Posterior vena cava (tissue), 2 donors: ENCODE results near the gene IVL. TPM values are rescaled to one million over a fixed set of nuclear protein-coding genes. Genes with fewer than 3 reads are reported as not detected.

Experiments used
- DNase-seq: peaks from one replicate; pipeline ENCODE4 v3.0.0-alpha.2; 2020; ENCODE audit warnings: low spot score
- intact Hi-C, 2 donors: fragments of 100-400 bp; cut with DNase I; formaldehyde crosslinking; loops; one replicate each; pipeline versions ENCODE4 v1.14.1 to v1.14.2; 2022 to 2023
- total RNA-seq, 2 donors: library from RNA; stranded (reverse); fragmentation: NEBNext Ultra II Directional; extraction: Animal tissue kit (Norgen Biotek cat#: 25700); gene quantifications; one replicate each; pipeline ENCODE4 v1.2.1, GENCODE V29; 2021
- donor health status: DM: yes; HTN: yes; CAD: no.
- donor health status: DM: yes; HTN: yes; CAD: no.

Gene IVL
- total RNA-seq, 2 donors from 2014 or later: not detected

DNA sequence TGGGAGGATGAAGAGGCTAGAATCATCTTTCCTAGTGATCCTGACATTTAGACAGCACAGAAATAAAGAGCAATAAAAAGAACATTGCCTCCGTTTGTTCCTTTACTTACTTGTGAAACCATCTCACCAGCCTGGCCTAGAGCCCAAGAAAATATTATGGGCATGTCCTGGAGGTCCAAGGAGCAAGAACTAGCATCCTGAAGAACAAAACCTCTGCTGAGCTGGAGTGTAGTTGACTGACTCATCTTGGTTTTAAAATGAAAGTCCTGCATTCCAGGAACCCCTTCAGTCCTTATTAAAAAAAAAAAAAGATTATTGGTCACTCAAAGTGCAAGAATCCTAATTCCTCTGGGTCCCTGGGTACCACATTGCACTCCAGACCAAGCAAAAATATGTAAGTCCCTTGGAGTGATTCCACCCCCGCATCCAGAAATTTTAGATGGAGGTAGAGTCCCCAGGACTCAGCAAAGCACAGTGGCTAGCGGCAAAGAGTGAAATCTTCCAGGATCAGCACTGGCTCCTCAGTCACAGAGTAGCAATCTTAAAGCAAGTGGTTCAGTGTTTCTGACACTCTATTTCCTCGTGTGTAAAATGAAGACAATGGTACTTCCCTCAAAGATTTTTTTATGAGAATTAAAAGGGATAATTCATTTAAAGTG is 23.3 kb upstream of the IVL start:
- intact Hi-C loops: no loop called here
- no peak for DNase-seq

DNA sequence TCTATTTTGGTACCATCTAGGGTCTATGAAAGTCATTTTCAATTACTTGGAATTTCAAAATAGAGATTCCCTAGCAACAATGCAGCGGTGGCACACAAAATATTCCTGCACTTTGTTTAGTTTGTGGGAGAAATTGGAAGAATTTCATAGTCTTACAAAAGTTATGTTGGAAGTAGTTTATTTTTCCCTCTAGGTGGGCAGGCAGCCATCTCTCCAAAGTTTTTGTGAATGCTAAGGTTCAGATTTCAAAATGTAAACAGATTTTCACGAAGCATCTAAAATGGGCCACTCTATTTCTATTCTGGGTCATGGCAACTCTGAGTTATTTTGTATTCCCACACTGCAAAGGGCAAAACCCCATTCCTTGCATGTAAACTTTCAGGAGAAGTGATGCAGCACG is 22.3 kb upstream of the IVL start:
- intact Hi-C loops: no loop called here

DNA sequence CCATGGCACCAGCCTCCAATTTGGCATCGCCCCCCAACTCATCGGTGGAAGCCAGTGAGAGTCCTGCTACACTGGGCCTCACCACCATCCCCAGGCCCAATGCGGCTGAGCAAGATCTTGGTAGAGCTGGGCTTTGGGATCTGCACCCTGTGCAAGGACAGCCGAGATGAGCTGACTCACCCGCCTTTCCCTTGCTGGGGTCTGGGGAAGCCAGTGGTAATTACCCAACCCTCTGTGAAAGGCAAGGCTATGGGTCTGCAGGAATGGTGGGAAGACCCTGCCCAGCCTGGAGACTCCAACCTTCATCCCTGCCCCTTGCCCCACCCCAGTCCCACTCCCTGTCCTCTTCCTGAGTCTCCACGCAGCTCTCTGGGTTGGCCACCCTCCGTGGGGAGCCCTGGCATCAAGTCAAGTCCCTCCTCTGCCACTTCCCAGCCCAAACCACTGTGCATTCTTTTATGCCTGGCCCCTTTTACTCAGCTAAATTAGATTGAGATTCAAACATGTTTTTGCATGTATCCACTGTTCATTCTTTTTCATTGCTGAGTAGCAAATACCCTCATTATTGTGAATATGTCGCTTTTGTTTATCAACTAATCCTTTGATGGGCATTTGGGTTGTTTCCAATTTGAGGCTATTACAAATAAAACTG is 21.5 kb upstream of the IVL start:
- no peak for DNase-seq
- intact Hi-C loops: no loop called here

More for the DNA sequence above, 22.3 kb upstream of the IVL start:
- DNase-seq: no peak

DNA sequence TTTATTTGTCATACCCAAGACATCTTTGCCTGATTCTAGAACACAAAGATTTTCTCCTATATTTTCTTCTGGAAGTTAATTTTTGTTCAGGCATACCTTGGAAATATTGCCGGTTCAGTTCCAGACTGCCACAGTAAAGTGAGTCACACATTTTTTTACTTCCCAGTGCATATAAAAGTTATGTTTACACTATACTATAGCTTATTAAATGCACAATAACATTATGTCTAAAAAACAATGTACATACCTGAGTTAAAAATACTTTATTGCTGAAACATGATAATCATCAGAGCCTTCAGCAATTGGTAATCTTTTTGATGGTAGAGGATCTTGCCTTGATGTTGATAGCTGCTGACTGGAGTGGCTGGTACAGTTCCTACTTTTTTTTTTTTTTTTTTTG is 20.2 kb upstream of the IVL start:
- no peak for DNase-seq
- intact Hi-C loops: no loop called here

DNA sequence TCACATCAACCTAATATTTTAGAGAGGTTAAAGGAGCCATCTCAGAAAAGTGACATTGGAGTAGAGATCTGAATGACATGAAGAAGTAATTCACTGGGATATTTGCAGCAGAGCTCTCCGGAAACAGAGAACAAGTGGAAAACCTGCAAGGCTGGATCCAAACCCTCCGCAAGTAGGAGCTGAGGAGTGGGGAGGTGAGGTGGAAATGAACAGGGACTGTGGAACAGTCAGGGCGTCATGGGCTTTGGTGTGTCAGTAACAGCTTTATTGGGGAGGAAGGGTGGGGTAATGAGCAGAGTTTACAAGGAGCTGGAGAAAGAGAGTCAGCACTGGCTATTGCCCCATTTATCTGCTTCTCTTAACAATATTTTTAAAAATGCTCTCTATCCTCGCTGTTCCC is 9.3 kb upstream of the IVL start:
- no peak for DNase-seq
- intact Hi-C loops: no loop called here

DNA sequence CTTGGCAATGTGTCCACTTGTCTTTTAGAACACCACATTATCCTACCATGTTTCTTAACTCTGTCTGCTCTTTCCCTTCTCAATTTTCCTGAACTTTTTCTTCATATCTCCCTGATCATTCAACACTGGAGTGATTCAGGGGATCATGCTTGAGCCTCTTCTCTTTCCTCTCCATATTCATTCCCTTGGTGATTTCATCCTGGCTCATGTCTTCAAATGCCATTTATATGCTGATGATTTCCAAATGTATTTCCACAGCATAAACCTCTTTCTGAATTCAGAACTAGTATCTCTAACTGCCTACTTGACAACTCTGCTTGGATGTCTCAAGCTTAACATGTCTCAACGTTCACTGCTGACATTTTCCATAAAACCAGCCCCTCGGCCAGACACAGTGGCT is 8.5 kb upstream of the IVL start:
- intact Hi-C loops: loop anchor here in 1 of 2 donors (10.0 kb wide), 1 partner anchor 55 kb away; the partner anchor contains the start of gene LCE6A
- no peak for DNase-seq

DNA sequence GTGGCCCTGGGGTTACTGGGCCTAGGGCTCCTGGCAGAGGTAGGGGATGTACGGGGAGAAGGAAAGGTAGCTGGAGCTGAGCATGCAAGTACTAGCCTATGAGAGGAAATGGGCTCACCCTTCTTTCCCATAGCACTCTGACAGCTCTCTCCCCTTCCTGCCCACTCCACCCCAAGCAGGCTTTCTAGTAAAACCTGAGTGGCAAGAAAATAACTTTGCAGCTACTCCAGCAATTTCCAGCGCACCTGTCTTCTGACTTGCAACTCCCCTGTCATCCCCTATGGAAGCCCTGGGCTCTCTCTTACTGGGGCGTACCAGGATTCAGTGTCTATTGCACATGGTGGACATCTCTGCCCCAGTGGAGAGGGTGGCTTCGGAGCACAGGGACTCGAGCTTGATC is 6.7 kb upstream of the IVL start:
- intact Hi-C loops: loop anchor here in 1 of 2 donors (10.0 kb wide), 1 partner anchor 57 kb away; the partner anchor contains the start of gene LCE6A
- DNase-seq: no peak

DNA sequence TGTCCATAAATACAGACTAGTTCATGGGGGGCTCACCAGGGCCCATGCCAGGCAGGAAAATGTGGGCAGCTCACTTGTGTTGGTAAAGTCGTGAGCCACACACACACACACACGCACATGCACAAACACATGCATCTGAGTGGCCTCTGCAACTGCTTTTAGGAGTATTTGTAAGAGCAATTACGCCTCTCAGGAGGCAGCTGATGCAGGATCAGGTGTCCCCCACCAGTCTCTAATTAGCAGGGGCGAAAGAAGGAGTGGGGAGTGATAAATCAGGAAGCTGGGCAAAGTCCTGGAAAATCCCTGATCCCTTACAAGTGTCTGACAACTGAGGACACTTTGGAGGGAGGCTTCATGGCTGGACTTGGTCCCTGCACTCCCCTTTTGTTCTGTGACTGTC is 5.7 kb upstream of the IVL start:
- DNase-seq: no peak
- intact Hi-C loops: loop anchor here in 1 of 2 donors (10.0 kb wide), 1 partner anchor 58 kb away; the partner anchor contains the start of gene LCE6A

DNA sequence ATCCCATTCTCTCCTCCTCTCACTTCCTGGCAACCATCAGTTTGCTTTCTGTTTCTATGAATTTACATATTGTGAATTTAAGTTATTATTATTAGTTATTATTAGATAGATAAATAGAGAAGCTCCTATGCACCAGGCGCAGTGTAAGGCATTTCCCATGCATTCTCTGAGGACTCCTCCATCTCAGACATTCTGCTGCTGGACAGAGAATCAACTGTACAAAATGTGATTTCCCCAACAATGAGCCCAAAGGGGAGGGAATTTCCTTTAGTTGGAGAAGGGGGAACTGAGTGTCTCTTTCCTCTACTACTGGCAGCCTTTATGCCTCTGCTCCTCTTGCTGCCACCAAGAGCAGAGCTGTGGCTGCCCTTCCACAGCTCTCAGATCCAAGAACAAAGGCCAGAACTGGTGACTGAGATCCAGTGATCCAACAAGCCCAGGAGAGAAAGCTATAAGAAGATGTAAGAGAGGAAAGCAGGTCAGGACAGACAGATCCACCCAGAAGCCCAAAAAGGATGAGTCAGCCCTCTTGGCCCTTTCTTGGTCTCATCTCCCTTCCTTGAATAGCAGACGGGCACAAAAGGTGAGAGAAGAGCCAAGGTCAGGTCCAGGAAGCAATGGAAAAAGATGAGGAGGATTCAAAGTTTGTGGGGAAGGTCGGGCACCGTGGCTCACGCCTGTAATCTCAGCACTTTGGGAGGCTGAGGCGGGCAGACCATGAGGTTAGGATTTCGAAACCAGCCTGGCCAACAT is 3.5 kb upstream of the IVL start:
- DNase-seq: no peak

DNA sequence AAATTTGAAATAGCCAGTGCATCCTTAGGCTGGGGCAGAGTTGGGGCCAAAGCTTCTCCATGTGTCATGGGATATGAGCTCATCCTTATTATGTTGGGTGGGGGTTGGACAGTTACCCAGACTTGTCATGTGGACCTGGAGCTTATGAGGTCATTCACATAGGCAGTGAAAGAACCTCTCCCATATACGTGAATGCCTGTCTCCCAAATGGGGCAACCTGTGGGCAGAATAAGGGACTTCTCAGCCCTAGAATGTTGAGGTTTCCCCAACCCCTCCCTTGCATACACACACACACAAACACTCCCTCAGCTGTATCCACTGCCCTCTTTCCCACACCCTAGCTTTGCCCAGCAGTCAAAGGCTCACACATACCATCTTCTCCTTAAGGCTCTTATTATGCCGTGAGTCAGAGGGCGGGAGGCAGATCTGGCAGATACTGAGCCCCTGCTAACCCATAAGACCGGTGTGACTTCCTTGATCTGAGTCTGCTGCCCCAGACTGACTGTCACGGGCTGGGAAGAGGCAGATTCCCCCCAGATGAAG is 2.3 kb upstream of the IVL start:
- intact Hi-C loops: loop anchor here in 1 of 2 donors (10.0 kb wide), 1 partner anchor 61 kb away; the partner anchor contains the start of gene LCE6A
- no peak for DNase-seq

More for the DNA sequence above, 3.5 kb upstream of the IVL start:
- intact Hi-C loops: loop anchor here in 1 of 2 donors (10.0 kb wide), 1 partner anchor 60 kb away; the partner anchor contains the start of gene LCE6A

GRCh38 chr1:152909206-152909605 is 860 bp downstream of the IVL start:
- intact Hi-C loops: loop anchor here in 1 of 2 donors (10.0 kb wide), 1 partner anchor 64 kb away; the partner anchor contains the start of gene LCE6A
- DNase-seq: no peak

DNA sequence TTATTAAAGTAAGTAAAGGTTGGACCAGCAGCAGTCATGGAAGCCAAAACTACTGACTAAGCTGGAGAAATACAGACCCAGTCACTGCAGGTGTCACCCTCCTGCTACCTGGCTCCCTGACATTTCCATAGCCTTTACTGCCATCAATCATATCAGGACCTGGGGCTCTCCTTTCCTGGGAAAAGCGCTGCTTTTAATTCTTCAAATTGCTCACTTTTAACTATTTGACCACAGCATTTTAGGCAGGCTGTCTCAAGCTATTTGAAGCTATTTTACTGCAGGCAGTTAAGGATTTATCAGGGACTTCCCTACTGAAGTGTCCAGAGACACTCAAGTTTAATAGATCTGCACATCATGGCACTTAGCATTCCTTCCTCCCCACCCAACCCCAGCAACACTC is 4.1 kb downstream of the IVL start:
- no peak for DNase-seq
- intact Hi-C loops: no loop called here

DNA sequence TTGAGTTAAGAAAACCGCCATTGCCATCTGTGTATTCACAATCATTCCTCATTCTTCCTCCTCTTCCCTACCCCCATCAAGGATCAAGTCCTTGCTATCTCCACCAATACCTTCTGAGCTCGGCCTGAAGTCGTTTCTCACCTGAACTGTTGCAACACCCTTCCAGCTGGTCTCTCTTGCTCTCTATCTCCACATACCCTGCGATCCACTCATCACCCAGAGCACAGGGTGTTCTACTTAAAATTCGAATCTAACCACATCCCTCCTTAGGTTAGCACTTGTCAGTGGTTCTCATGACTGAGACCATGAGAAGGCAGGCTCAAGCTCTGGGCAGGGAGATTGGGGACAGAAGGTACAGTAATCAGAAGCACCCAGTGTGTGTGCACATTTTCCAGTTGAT is 4.6 kb downstream of the IVL start:
- intact Hi-C loops: no loop called here
- no peak for DNase-seq

DNA sequence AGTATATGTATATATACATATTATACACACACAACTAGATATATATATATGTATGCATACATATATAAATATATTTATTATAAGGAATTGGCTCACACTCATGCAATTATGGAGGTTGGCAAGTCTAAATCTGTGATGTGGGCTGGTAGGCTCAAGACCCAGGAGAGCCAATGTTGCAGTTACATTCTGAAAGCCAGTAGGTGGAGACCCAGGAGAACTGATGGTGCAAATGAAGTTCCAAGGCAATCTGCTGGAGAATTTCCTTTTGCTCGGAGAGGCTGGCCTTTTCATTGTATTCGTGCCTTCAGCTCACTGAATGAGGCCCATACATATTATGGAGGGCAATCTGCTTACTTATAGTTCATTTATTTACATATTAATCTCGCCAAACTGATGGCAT is 9.4 kb downstream of the IVL start:
- intact Hi-C loops: no loop called here
- DNase-seq: no peak

DNA sequence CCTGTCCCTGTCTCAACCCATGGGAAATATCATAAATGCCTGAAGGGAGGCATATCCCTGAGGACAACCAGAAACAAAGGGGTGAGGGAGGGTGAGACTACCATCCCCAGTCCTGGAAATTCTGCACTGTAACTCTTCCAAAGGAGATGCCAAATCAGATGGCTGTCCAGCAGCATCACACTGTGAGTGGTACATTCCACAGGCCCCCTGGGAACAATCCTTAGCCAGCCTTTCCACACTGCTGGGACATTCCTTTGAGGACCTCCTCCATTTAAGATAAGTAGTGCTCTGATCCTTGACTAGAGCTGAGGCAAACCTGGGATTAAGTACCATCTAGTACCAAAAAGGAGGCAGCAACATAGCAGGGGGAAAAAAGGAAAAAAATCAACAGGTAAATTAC is 10.7 kb downstream of the IVL start:
- DNase-seq: no peak
- intact Hi-C loops: no loop called here

DNA sequence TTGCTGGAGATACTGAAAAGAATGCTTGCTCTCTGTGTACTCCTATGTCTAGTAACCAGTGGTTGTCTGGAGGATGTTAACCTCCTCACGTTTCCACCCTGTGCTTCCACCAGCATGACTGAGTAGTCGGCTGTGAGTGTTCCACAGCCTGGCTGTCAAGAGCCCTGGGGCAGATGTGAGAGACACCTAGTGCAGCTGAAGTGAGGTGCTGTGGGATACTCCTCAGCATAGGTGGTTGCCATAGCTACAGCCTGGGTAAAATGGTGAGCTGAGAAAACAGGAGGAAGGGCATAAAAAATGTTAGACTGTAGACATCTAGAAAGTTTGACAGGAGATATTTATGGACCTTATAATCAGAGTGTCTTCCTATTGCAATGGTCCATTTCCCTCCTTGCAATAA is 15.8 kb downstream of the IVL start:
- no peak for DNase-seq
- intact Hi-C loops: no loop called here

GRCh38 chr1:152926091-152926490 is 17.7 kb downstream of the IVL start:
- intact Hi-C loops: no loop called here

DNA sequence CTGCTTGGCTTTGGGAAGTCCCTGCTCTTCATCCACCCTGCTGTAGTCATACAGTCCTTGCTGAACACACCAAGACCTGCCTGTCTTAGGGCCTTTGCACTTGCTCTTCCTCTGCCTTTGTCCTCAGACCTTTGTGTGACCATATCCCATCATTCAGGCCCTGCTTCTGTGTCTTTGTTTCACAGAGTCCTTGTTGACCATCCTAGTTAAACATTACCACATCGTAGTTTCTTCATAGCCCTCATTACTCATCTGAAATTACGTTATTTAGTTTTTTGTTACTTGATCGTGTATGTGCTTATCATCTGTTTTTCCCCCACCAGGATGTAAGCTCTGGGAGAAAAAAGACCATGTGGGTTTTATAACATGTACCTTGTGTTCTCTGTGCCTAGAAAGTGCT is 20.3 kb downstream of the IVL start:
- intact Hi-C loops: no loop called here
- no peak for DNase-seq

More at GRCh38 chr1:152926091-152926490, 17.7 kb downstream of the IVL start:
- no peak for DNase-seq

GRCh38 chr1:152932170-152932811 is 23.9 kb downstream of the IVL start:
- intact Hi-C loops: no loop called here

More at GRCh38 chr1:152932170-152932811, 23.9 kb downstream of the IVL start:
- no peak for DNase-seq
